CD4-positive, alpha-beta T cell (primary cell): ENCODE results near the gene PTGS1. TPM values are rescaled to one million over a fixed set of nuclear protein-coding genes. Genes with fewer than 3 reads are reported as not detected.
A peak's percentile ranks its signal among the peaks of the same experiment; 100 is the strongest.

Experiments
- ATAC-seq: fragments of 200-7000 bp; cut with Tn5 transposase; one replicate; pipeline ENCODE4 v1.10.0; 2022; ENCODE audit warnings: mild to moderate bottlenecking; ENCODE audit not compliant: poor library complexity
- CTCF ChIA-PET: fragments of 350-600 bp; sonication (Branson Sonifier 250); formaldehyde crosslinking; loops from one replicate; lab custom pipeline; 2021; ENCODE audit warnings: antibody characterized with exemption, inconsistent platforms; lab: Charles Lee
- POLR2A ChIA-PET: fragments of 350-600 bp; sonication (Branson Sonifier 250); formaldehyde crosslinking; loops from one replicate; lab custom pipeline; 2021; ENCODE audit warnings: antibody characterized with exemption, inconsistent platforms; lab: Charles Lee
- DNase-seq, 14 experiments: peaks; one replicate each; pipeline ENCODE4 v3.0.0-alpha.2; 2013 to 2020; ENCODE audit warnings: mixed read lengths in 2 of 14
- H3K27ac ChIP-seq, 2 donors: one replicate each; pipeline versions ENCODE4 v1.5.1 to v1.7.0; 2013; ENCODE audit warnings: low read length in 2 of 2, low read depth in 1 of 2, mild to moderate bottlenecking in 1 of 2
- H3K27me3 ChIP-seq, 2 experiments: 1 replicate in 1 of 2; 2 replicates in 1 of 2; pipeline versions ENCODE4 v1.6.1 to v1.7.0; 2013; ENCODE audit warnings: low read length in 2 of 2, control low read depth in 1 of 2, mild to moderate bottlenecking in 1 of 2, moderate library complexity in 1 of 2; ENCODE audit not compliant: insufficient read depth in 2 of 2, control insufficient read depth in 1 of 2
- H3K36me3 ChIP-seq: one replicate; pipeline ENCODE4 v1.6.1; 2013; ENCODE audit warnings: low read length, control low read depth; ENCODE audit not compliant: insufficient read depth
- H3K4me1 ChIP-seq: one replicate; pipeline ENCODE4 v1.6.1; 2013; ENCODE audit warnings: low read length, control low read depth; ENCODE audit not compliant: insufficient read depth
- H3K4me3 ChIP-seq: one replicate; pipeline ENCODE4 v1.5.1; 2013; ENCODE audit warnings: mild to moderate bottlenecking, low read length, moderate library complexity
- H3K9me3 ChIP-seq, 2 experiments: 1 replicate in 1 of 2; 2 replicates in 1 of 2; pipeline versions ENCODE4 v1.6.1 to v1.7.0; 2013; ENCODE audit warnings: low read length in 2 of 2, mild to moderate bottlenecking in 2 of 2, control low read depth in 1 of 2, moderate library complexity in 1 of 2; ENCODE audit not compliant: control insufficient read depth in 1 of 2, insufficient read depth in 1 of 2
- H3K27ac Mint-ChIP-seq: one replicate; pipeline ENCODE4 v1.8.0; 2020; ENCODE audit warnings: mixed read lengths
- H3K27me3 Mint-ChIP-seq: one replicate; pipeline ENCODE4 v1.8.0; 2021; ENCODE audit warnings: mixed read lengths
- H3K36me3 Mint-ChIP-seq: one replicate; pipeline ENCODE4 v1.8.0; 2021; ENCODE audit warnings: low read depth, mixed read lengths
- H3K4me1 Mint-ChIP-seq: one replicate; pipeline ENCODE4 v1.8.0; 2021; ENCODE audit warnings: low read depth, mixed read lengths
- H3K4me3 Mint-ChIP-seq: one replicate; pipeline ENCODE4 v1.8.0; 2020; ENCODE audit warnings: mild to moderate bottlenecking, mixed read lengths
- H3K9me3 Mint-ChIP-seq: one replicate; pipeline ENCODE4 v1.8.0; 2020; ENCODE audit warnings: mixed read lengths
- CTCF ChIP-seq: fragments of 200-600 bp; IDR thresholded peaks from one replicate; pipeline ENCODE4 v1.8.0; 2022; ENCODE audit warnings: antibody characterized with exemption, mild to moderate bottlenecking
- intact Hi-C, 2 experiments: fragments of 100-400 bp; cut with DNase I in 1 of 2; cut with micrococcal nuclease in 1 of 2; formaldehyde crosslinking; loops; one replicate each; pipeline versions ENCODE4 v1.15.1 to v1.9.0; 2023 to 2025; cut with DNase I, micrococcal nuclease
- total RNA-seq, 174 experiments: library from RNA in 2 of 174; stranded (reverse) in 2 of 174; gene quantifications; one replicate each; pipeline ENCODE4 v1.2.3 and lab custom pipeline; 2021 to 2026

The PTGS1 gene
- total RNA-seq, 2 experiments from 2014 or later = 0.14 to 0.27 TPM

- H3K27me3 Mint-ChIP-seq = peaks cover 31% of the 10 kb centered on the region
- no peak overlapping the region for H3K27ac Mint-ChIP-seq
- DNase-seq (no peak), ATAC-seq (no peak)
- H3K9me3 Mint-ChIP-seq = no peaks in the 10 kb centered on the region
- Histone ChIP-seq H3K4me3 (no peak overlapping the region), H3K9me3 (no peaks in the 10 kb centered on the region), H3K4me1 (peaks cover 4% of the 10 kb centered on the region), H3K27ac (no peak overlapping the region), H3K36me3 (no peaks in the 10 kb centered on the region), H3K27me3 (peaks cover 1 to 10% of the 10 kb centered on the region in 2 experiments)
- intact Hi-C loops = no loop called here
- peaks cover 4% of the 10 kb centered on the region for H3K4me1 Mint-ChIP-seq
- TF ChIP-seq CTCF = no peak
- ChIA-PET CTCF (no interaction called here), POLR2A (no interaction called here)
- H3K4me3 Mint-ChIP-seq = no peak overlapping the region
- H3K36me3 Mint-ChIP-seq = no peaks in the 10 kb centered on the region
These were observed 28.3 kb upstream of the PTGS1 start for GRCh38 chr9:122342323-122343050.

GRCh38 chr9:122346478-122347347 lies 24.1 kb upstream of the PTGS1 start:
- peak overlapping the region; percentile 38 for H3K4me3 ChIP-seq
- POLR2A ChIA-PET = no interaction called here
- H3K36me3 ChIP-seq = no peaks in the 10 kb centered on the region
- Mint-ChIP-seq H3K4me3 (peak overlapping the region; percentile 84), H3K27me3 (peaks cover 64% of the 10 kb centered on the region), H3K4me1 (peaks cover 12% of the 10 kb centered on the region), H3K27ac (no peak overlapping the region), H3K9me3 (no peaks in the 10 kb centered on the region), H3K36me3 (no peaks in the 10 kb centered on the region)
- peaks cover 0 to 5% of the 10 kb centered on the region in 2 experiments for H3K9me3 ChIP-seq
- peaks cover 6% of the 10 kb centered on the region for H3K4me1 ChIP-seq
- no peak for TF ChIP-seq CTCF
- intact Hi-C loops = no loop called here
- DNase-seq (peak in 3 of 14 experiments; percentile 5 to 31 (median 30)), ATAC-seq (no peak)
- H3K27ac ChIP-seq = no peak overlapping the region
- peaks cover 15% of the 10 kb centered on the region in 2 experiments for H3K27me3 ChIP-seq
- CTCF ChIA-PET = interaction anchor here (1.0 kb wide), 1 partner anchor 221 kb away, joined by 4 read pairs; no protein-coding TSS in a partner anchor

GRCh38 chr9:122347348-122348287 lies 23.2 kb upstream of the PTGS1 start:
- peak; percentile 54 for ATAC-seq
- peaks cover 12% of the 10 kb centered on the region for H3K4me1 Mint-ChIP-seq
- H3K4me3 Mint-ChIP-seq = peak overlapping the region; percentile 84
- Histone ChIP-seq H3K4me1 (peaks cover 6% of the 10 kb centered on the region), H3K36me3 (no peaks in the 10 kb centered on the region), H3K4me3 (peak overlapping the region; percentile 38), H3K27ac (no peak overlapping the region), H3K27me3 (peaks cover 15% of the 10 kb centered on the region in 2 experiments), H3K9me3 (peaks cover 0 to 5% of the 10 kb centered on the region in 2 experiments)
- ChIA-PET POLR2A (interaction anchor here (0.6 kb wide), 1 partner anchor 254 kb away, joined by 3 read pairs; no protein-coding TSS in a partner anchor), CTCF (interaction anchor here (1.0 to 3.7 kb wide), 2 partner anchors 222 kb away, joined by 4 to 23 read pairs; no protein-coding TSS in a partner anchor)
- H3K27me3 Mint-ChIP-seq = peaks cover 66% of the 10 kb centered on the region
- no peak overlapping the region for H3K27ac Mint-ChIP-seq
- no peaks in the 10 kb centered on the region for H3K9me3 Mint-ChIP-seq
- TF ChIP-seq CTCF = no peak
- H3K36me3 Mint-ChIP-seq = no peaks in the 10 kb centered on the region
- intact Hi-C loops = no loop called here
- DNase-seq = peak in 3 of 14 experiments; percentile 7 to 28 (median 22)
